RPMI7951 (cell line): Measurements from ENCODE around the gene GNG14. TPM values are rescaled to one million over a fixed set of nuclear protein-coding genes. Genes with fewer than 3 reads are reported as not detected.
"Not testable (repeated sequence)": the region's sequence is repeated elsewhere in the genome, so short reads cannot be mapped to it uniquely, and the experiment has no call there.

ENCODE experiments used
- DNase-seq: peaks from one replicate; pipeline ENCODE4 v3.0.0-alpha.2; 2012; ENCODE audit warnings: low read depth
- total RNA-seq: library from RNA; depleted of rRNA; stranded (reverse); fragments of >200 nt; shearing (Covaris generic); gene quantifications from 2 replicates; pipeline ENCODE4 v1.2.3, GENCODE V29; 2014; rRNA removed

GNG14 gene
- not detected in 2 replicates for total RNA-seq

- no peak for DNase-seq
These were observed at the start of gene GNG14 for GRCh38 chr19:12687496-12688196. GNG14 (plus strand) TSS chr19:12687998; CDS start chr19:12688049, 51 bp downstream.

- no peak for DNase-seq
These were observed 49.1 kb upstream of the GNG14 start for GRCh38 chr19:12638611-12639182.

GRCh38 chr19:12639901-12640613 is 47.7 kb upstream of the GNG14 start:
- peak; percentile 79 for DNase-seq

- DNase-seq = no peak
These were observed 46.3 kb upstream of the GNG14 start for GRCh38 chr19:12641456-12641855.

GRCh38 chr19:12642506-12642905 is 45.3 kb upstream of the GNG14 start:
- DNase-seq = no peak

GRCh38 chr19:12643716-12644115 is 44.1 kb upstream of the GNG14 start:
- not testable (repeated sequence) for DNase-seq

GRCh38 chr19:12646551-12646950 is 41.2 kb upstream of the GNG14 start:
- DNase-seq = no peak

- no peak for DNase-seq
These were observed 40.8 kb upstream of the GNG14 start for GRCh38 chr19:12647047-12647446.

GRCh38 chr19:12647490-12648071 is 40.2 kb upstream of the GNG14 start:
- DNase-seq = peak; percentile 26

- DNase-seq = no peak
These were observed 39.7 kb upstream of the GNG14 start for GRCh38 chr19:12648088-12648487.

GRCh38 chr19:12649941-12650340 is 37.9 kb upstream of the GNG14 start:
- DNase-seq = no peak

- no peak for DNase-seq
These were observed 35.6 kb upstream of the GNG14 start for GRCh38 chr19:12652219-12652618.

GRCh38 chr19:12655546-12655945 is 32.3 kb upstream of the GNG14 start:
- no peak for DNase-seq

GRCh38 chr19:12656899-12657571 is 30.8 kb upstream of the GNG14 start:
- DNase-seq = no peak

GRCh38 chr19:12657966-12658365 is 29.8 kb upstream of the GNG14 start:
- DNase-seq = no peak

- DNase-seq = no peak
These were observed 26.8 kb upstream of the GNG14 start for GRCh38 chr19:12660980-12661379.

- no peak for DNase-seq
These were observed 23.2 kb upstream of the GNG14 start for GRCh38 chr19:12664406-12665280.

GRCh38 chr19:12665281-12665573 is 22.6 kb upstream of the GNG14 start:
- no peak for DNase-seq

GRCh38 chr19:12665671-12666264 is 22.0 kb upstream of the GNG14 start:
- DNase-seq = no peak

- peak; percentile 68 for DNase-seq
These were observed 21.3 kb upstream of the GNG14 start, which contains the start of the genes MAN2B1 and WDR83 for GRCh38 chr19:12666265-12667048. MAN2B1 (minus strand) TSS chr19:12666742; CDS start chr19:12666701, 41 bp downstream. WDR83 (plus strand) TSS chr19:12666807; CDS start chr19:12669791, 2,984 bp downstream.
